NT2/D1 (cell line): ENCODE data around the gene MS4A3.

ENCODE experiments used
- SUZ12 ChIP-seq: IDR thresholded peaks from 2 replicates; pipeline ENCODE4 v1.6.1; 2011; ENCODE audit not compliant: insufficient read length, insufficient read depth; ENCODE audit errors: extremely low read depth
- YY1 ChIP-seq: IDR thresholded peaks from 2 replicates; pipeline ENCODE4 v1.6.1; 2011; ENCODE audit not compliant: insufficient read length, insufficient read depth
- ZNF274 ChIP-seq: IDR thresholded peaks from 2 replicates; pipeline ENCODE4 v1.6.1; 2011; ENCODE audit warnings: mild to moderate bottlenecking, low read depth, low read length

DNA sequence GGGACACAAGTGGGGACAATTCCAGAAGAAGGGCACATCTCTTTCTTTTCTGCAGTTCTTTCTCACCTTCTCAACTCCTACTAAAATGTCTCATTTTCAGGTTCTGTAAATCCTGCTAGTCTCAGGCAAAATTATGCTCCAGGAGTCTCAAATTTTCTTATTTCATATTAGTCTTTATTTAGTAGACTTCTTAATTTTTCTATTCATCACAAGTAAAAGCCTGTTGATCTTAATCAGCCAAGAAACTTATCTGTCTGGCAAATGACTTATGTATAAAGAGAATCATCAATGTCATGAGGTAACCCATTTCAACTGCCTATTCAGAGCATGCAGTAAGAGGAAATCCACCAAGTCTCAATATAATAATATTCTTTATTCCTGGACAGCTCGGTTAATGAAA is 31.9 kb downstream of the MS4A3 start, which contains the start of gene MS4A2:
- no peak for TF ChIP-seq ZNF274
- no peak for TF ChIP-seq YY1
- no peak for TF ChIP-seq SUZ12
